GM18511 (cell line): ENCODE measurements around the gene UBE2J2.

Source experiments
- ATAC-seq: cut with Tn5 transposase; IDR thresholded peaks from one replicate; pipeline ENCODE4 v1.9.1; 2021; ENCODE audit warnings: mild to moderate bottlenecking, moderate library complexity; ENCODE audit not compliant: unreplicated experiment

Gene UBE2J2

DNA sequence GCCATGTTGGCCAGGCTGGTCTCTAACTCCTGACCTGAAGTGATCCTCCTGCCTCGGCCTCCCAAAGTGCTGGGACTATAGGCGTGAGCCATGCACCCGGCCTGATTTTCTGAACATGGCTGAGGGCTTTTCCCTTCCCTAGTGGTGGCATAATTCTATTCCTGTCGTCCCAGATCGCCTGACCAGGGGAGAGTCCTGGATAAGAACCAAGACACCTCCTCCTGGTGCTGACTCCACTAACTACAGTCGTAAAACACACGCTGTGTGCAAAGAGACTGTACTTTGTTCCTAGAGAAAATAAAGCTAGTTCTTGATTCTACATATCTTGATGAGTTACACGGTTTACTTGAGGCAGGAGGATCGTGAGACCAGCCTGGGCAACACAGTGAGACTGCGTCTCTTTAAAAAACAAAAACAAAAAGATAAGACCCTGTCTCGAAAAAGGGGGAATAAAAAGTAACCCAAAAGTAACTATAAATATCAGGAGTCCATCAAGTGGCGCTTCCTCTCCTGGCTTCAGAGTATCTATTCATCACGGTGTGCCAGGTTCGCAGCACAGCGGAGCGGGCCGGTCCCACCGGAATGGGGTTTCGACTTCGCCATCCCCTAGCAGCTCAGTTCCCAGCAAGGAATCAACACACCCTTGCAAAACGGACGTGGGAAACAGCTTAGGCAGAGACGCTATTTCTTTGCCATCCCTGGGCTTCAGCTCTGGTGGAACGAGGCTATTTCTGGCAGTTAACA, 42.8 kb downstream of the UBE2J2 start:
- ATAC-seq, result no peak

DNA sequence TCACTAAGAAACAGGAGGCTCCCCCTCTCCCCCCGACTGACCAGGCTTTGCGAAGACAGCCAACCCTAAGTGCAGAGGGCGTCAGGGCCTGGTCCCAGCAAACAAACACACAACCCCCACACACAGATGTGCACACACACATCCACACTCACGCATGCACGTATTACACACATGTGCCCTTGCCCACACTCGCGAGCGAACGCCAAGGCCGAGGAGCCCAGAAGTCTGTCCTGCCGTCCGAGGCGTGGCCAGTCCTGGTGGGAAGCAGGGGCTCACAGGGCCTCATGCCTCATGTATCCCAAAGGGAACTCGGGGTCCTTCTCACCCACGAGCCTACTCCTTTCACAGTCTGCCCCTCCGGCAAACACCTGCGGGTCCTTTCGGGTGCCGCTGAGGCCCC, 43.9 kb downstream of the UBE2J2 start:
- no peak for ATAC-seq

DNA sequence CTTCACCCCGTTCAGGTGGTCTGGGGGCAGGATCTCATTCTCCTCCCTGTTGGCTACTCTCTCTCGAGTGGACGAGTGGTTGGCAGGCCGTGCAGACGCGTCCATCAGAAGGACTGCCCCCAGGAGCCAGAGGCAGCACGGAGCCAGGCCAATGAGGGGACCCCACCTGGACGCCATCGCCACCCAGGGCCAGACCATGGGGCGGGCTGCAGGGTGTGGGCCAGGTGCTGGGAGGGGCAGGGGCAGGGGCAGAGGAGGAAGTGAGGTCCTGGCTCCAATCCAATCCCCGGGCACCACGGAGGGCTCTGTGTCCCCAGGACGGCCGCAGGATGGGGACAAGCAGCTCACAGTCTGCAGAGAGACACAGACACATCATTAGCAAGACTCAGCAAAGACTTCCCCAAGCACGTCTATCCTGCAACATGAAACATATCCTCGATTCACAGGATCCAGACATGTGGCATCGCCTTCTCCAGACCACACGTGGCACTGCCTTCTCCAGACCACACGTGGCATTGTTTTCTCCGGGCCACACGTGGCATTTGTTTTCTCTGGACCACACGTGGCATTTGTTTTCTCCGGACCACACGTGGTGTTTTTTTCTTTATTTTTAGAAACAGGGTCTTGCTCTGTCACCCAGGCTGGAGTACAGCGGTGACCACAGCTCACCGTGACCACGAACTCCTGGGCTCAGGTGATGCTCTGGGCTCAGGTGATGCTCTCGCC, 44.9 kb downstream of the UBE2J2 start:
- no peak for ATAC-seq

DNA sequence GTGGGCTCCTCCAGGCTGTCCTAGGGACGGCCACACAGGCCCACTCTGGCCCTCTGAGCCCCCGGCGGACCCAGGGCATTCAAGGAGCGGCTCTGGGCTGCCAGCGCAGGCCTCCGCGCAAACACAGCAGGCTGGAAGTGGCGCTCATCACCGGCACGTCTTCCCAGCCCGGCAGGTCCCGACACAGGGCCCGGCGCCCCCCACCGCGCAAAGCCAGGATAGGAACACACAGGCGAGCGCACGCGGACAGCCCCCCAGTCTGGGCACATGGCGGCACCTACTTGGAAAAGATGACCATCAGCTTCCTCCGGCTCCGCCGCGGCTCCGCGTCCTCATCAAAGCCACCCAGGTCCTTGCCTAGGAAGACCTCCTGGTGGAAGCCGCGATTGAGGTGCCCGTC, 45.5 kb downstream of the UBE2J2 start:
- no peak for ATAC-seq

DNA sequence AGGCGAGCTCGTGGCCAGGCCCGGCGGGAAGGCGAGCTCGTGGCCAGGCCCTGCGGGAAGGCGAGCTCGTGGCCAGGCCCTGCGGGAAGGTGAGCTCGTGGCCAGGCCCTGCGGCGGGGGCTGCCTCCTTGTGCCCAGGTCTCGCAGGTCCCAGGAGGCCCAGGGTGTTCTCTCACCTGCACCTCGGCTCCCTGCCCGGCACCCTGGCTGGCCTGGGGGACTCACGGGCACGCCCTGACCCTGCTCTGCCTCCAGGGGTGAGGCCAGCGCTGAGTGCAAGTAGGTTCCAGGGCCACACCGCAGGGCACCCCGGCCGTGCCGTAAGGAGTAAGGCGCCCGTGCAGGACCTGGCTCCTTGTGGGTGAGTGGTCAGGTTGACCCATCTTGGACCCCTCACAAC, 46.3 kb downstream of the UBE2J2 start:
- ATAC-seq, result no peak

DNA sequence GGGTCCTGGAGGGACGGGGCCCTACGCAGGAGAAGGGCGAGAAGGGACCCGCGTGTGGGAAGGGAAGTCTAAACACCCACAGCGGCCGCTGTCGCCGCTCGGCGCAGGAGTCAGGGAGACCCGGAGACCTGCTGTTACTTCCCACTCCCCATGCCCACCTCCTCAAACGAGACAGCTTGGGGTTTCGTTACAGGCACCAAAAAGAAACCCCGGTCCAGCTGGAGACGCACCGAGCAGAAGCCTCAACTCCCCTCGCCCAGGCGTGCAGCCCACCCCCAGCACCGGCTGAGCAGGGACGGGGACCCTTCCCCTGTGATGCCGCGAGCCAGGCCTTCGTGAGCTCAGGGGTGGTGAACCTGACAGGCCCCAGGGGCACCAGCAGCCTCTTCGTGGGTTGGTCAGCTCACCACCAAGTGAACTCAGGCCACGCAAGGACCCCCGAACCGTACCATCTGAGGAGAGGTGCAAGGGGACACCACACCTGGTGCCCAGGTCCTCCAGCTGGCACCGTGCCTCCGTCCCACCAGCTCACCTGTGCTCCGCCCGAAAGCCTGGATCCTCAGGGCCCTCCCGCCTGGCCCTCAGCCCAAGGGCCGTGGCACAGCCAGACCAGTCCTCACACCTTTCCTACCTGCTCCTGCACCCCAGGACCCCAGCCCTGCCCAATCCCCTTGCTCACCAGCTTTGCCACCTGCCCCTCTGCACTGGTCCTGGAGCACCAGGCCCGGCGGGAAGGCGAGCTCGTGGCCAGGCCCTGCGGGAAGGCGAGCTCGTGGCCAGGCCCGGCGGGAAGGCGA, 46.9 kb downstream of the UBE2J2 start:
- no peak for ATAC-seq

DNA sequence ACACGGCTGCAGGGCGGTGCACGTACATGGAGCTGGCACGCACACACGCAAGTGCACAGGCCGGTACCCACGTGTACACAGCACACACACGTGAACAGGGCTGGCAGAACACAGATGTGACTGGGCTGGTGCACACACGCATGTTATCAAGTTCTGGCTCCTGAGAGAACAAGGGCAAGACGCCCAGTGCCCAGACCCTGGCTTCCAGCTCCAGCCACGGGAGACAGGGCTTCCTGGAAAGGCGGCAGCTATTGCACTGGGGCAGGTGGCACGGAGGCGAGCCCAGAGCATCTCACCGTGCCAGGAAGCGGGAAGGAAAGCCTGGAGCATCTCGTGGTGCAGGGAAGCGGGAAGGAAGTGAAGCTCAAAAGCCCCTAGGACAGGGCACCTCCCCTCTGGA, 47.7 kb downstream of the UBE2J2 start:
- ATAC-seq, result no peak

DNA sequence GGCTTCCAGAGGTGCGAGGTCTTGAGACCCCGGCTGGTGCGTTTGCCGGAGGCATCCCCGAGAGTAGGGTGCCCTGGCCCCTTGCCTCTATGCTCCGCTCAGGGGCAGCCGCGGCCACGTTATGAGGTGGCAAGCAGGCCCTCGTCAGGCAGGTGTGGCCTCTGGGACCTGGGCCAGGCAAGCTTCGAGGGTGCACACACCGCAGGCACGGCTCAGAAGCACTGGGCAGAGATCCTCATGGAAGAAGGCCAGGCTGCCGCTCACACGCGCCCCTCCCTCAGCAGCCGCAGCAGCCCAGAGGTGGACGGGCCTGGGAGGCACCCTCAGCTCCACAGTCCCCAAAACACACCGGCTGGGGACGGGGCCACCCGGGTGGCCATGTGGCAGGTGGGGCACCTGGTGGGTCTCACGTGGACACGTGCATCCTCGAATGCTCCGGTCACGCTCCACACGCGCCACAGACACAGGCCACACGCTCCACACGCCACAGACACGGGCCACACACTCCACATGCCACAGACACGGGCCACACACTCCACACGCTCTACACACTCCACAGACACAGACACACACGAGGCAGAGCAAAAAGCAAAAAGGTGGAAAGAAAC, 48.3 kb downstream of the UBE2J2 start:
- ATAC-seq, result no peak

DNA sequence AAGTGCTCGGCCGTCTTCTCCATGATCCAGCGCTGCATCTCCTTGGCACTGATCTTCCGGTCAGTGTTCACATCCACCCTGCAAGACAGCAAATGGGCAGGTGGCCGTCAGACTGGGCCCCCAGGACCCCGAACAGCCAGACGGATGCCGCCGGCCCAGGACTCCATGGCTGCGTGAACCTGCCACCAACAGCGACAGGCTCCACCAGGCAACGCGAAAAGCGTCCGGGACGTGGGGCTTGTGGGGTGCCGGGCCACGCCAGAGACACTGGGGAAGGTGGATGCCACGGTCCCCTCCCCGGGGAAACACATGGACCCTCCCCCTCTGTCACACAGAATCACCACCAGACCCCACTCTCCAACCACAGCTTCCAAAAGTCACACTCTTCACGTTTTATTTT, 49.8 kb downstream of the UBE2J2 start:
- ATAC-seq, result no peak

DNA sequence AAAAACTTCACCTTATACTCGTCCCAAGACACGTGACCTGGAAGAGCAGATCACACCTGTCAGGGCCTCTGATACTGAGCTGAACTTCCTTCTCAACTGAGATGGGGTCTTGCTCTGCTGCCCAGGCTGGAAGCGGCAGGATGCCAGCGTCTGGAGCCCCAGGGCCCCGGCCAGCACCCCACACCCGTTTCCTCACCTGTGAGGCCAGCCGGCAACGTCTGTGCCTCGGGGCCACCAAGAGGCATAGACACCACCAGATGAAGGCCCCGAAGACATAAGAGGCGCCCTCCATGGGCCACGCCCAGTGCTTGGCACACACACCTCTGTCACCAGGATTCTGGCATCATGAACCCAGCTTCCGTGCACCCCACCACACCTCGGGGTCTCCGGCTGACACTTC, 50.3 kb downstream of the UBE2J2 start:
- no peak for ATAC-seq

DNA sequence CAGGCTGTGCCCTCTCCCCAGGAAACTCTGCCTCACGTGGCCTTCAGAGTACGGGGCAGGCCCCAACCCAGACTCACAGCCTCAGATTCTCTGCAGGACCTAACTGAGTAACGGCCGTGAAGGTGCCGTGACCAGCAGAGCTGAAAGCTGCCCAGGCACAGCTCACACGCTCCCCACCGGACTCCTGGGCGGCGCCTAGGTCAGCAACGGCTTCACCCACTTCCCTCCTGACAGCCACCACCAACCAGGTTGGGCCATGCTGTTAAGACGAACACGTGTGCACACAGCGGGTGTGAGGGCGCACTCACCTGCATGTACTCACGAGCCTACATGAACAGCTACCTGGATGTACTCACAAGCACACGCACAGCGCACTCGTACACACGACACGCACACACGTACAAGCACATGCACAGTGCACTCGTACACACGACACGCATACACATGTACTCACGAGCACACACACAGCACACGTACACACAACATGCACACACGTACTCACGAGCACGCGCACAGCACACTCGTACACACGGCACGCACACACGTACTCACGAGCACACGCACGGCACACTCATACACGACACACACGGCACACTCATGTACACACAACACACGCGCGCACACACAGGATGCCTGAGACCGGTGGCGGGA, 51.0 kb downstream of the UBE2J2 start:
- no peak for ATAC-seq

DNA sequence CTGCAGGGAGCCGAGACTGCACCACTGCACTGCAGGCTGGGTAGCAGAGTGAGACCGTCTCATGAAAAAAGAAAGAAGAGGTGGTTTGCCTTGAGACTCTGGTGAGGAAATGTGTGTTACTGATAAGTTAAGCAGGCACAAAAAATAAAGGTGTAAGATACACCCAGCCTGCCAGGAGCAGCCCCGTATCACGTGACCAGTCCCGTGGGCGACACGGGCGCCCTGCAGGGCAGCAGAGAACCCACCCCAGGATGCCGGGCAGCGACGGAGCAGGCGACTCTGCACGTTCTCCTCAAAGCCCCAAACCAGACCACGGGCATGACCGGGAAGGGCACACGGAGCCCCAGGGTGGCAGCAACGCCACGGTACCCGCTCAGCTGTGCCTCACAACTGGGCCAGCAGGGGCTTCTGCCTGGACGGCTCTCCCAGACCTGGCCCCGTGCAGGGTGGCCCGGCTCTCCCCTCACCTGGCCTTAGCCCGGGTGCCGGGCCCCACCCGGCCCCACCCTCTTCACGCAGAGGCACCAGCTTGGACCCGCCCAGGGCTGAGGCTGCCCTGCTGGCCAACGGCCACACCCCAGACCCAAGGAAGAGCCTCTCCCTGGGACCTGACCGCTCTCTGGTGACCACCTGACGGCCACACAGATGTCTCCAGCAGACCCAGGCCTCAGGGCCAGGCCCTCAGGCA, 51.6 kb downstream of the UBE2J2 start:
- ATAC-seq, result no peak

DNA sequence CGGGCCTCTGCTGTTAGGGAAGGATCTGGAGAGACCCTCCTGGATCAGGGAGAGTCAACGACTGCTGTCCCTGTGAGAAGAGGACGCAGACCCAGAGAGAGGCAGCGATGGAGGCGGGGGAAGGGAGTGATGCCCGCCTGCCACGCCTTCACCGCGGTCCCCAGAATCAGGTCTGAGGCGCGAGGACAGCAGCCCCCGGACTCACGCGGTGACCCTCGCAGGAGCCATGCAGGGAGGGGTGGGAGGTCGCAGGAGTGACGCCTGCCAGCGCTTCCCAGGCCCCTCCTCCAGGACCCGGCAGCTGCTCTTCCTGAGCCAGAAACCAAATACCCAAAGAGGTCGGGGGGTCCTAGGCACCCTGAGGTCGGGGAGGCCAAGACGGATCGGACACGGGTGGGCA, 53.5 kb downstream of the UBE2J2 start:
- no peak for ATAC-seq

DNA sequence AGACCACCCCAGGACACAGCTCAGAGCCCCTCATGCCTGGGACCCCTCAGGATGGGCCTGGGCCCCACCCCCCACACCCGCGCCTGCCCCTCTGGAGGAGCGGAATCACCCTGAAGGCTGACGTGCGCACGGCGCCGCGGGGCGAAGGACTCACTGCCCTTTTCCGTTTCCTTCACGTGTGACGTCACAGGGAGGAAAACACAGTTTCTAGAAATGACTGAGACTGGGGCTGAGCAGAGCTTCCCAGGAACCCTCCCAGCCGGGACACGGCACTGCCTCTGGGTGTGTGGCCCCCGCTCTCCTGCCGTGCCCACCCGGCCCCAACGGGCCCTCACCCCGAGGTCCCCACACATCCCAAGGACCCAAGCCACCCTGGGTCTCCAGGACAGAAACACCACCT, 54.3 kb downstream of the UBE2J2 start:
- no peak for ATAC-seq

DNA sequence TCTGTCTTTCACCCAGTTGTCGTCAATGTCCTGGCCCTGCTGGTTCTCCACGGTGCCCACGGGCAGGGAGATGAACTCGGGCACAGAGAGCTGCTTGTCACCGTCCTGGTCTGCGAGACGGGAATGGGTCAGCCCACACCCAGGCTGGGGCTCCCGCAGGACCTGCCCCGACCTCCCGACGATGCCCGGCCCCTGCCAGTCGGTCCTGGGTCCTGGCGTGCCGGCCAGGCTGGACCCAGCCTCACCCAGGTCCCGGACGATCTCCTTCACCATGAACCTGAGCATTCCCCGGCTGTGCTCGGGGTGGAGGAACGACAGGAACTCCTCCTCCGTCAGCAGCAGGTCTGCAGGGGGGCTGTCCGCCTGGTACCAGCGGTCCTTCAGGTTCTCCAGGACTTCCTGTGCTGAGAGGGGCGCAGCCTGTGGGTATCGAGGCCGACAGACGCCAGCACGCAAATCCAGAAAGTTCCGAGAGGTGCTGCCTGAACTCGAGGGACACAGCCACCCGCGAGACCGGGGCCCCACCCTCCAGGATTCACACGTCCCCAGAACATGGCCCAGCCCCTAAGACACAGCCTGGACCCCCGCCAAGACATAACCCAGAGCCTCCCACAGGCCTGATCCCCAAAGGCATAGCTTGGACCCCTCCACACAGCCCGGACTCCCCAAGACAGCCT, 55.0 kb downstream of the UBE2J2 start:
- ATAC-seq, result no peak

DNA sequence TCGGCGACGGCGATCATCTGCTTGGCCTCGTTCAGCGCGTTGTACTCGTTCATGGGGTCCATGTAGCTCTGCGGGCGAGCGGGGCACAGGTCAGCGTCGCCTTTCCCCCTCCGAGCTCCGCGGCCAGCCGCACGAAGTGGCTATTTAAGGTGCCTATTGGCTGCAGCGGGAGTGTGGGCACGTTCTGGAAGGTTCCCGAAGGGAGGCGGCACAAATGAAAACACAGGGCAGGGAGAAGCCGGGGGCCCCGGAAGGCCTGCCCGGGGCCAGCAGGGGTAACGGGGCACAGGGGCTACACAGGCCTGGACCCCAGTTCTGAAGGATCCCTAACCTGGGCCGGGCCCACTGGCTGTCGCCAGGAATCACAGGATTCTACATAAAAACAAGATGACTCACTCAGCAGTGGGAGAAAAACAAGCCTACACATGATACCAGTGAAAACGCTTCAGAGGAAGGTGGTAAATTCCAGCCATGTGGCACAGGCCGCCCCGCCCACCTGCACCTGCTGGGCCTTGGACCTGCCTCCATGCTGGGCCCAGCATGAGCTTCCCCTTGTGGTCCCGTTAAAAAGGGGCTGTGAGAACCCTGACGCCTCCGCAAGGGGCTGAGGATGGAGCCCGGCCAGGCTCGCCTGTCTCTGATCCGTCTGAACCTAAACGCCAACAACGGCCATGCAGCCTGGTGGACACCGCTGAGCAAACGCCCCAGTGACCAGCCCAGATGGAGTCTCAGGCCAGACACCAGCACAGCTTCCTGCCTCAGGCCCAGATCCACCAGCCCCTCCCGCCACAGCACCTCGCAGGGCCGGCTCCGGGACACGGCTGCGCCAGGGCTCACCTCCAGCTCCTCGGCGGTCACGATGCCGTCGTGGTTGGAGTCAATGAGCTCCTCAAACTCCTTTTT, 55.8 kb downstream of the UBE2J2 start:
- ATAC-seq, result no peak

DNA sequence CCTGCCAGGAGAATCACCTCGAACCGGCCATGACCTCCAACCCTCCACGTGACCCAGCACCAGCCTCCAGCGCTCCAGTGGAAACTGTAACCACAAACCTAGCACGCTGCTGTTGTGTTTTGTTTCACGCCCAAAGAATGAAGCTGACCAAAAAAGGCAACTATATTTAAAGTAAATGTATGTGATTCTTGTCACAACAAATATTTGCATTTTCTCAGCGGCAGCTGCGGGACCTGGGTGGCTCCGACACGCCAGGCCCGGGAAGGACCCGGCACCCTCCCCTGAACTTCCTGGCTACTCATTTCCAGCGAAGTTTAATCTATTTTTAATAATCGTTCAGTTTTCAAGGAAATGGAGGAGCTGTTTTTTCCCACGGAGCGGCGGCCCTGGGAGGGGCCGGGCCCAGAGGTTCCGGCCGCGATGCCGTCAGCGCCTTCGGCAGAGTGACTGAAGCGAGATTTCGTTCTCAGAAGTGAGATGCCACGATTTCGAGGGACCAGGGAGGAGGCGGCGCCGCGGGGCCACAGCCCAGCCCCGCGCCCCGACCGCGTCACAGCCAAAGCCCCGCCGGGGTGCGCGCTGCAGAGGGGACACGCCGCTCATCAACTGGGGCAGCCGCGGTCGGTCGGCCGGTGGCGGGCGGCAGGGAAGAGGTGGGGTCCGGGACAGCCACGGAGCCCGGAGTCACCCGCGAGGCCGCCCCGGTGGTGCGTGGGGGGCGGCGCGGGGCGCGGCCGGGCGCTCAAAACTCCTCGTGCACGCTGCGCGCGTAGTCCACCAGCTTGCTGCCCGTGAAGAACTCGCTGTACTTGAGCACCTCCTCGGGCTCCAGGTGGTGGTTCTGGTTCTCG, 56.7 kb downstream of the UBE2J2 start:
- ATAC-seq, result no peak
